K562 (cell line): ENCODE measurements around the gene MC1R. TPM values are rescaled to one million over a fixed set of nuclear protein-coding genes. Genes with fewer than 3 reads are reported as not detected.
A peak's percentile ranks its signal among the peaks of the same experiment; 100 is the strongest.

Source experiments
- ATAC-seq: fragments of 200-7000 bp; cut with Tn5 transposase; 3 replicates; pipeline ENCODE4 v1.9.1; 2020; ENCODE audit warnings: moderate library complexity
- BruUV-seq: library from RNA; stranded (reverse); fragments of 400-500 nt; replicated peaks from 2 replicates; lab custom pipeline; 2021; lab: Mats Ljungman, UMichigan
- CTCF ChIA-PET: fragments of 300-600 bp; formaldehyde crosslinking; extraction: SDS; loops from one replicate; lab custom pipeline; 2021; ENCODE audit warnings: low intra/inter-chr PET ratio; lab: Yijun Ruan, JAX
- POLR2A ChIA-PET: fragments of 300-600, 350-650 bp; sonication (Branson Sonifier 250); formaldehyde crosslinking; extraction: SDS; loops from one replicate; lab custom pipeline; 2021; ENCODE audit warnings: antibody characterized with exemption, inconsistent platforms; lab: Yijun Ruan, JAX
- DNase-seq, 4 experiments: peaks; one replicate each; pipeline versions ENCODE4 v3.0.0 to v3.0.0-alpha.2; 2011 to 2018; ENCODE audit warnings: low spot score in 3 of 4, mixed read lengths in 3 of 4; ENCODE audit errors: extremely low read depth in 1 of 4
- FAIRE-seq: peaks from 2 replicates; lab custom pipeline; 2011; peaks lifted over from hg19 to GRCh38; lab: Jason Lieb, UNC
- H2AFZ ChIP-seq: 2 replicates; pipeline ENCODE4 v1.6.0; 2011; ENCODE audit warnings: low read depth, low read length, control low read depth, inconsistent platforms
- H3K27ac ChIP-seq: fragments of 200-600 bp; 3 replicates; pipeline ENCODE4 v1.8.0; 2011; ENCODE audit warnings: low read depth, mild to moderate bottlenecking, control low read depth, inconsistent platforms, low read length, moderate library complexity, mixed read lengths; ENCODE audit errors: extremely low read depth
- H3K27me3 ChIP-seq, 2 experiments: fragments of 300-600 bp in 1 of 2; 2 replicates in 1 of 2; 3 replicates in 1 of 2; pipeline versions ENCODE4 v1.6.0 to v1.8.0; 2011; ENCODE audit warnings: inconsistent platforms in 2 of 2, low read length in 2 of 2, mild to moderate bottlenecking in 1 of 2, mixed read lengths in 1 of 2, moderate library complexity in 1 of 2; ENCODE audit not compliant: control insufficient read depth in 2 of 2, insufficient read depth in 2 of 2
- H3K36me3 ChIP-seq: fragments of 300-600 bp; 3 replicates; pipeline ENCODE4 v1.8.0; 2011; ENCODE audit warnings: mild to moderate bottlenecking, low read length, inconsistent platforms; ENCODE audit not compliant: control insufficient read depth, insufficient read depth
- H3K4me1 ChIP-seq, 2 experiments: fragments of 200-600 bp in 1 of 2; replicated peaks in 1 of 2; 2 replicates in 1 of 2; 3 replicates in 1 of 2; pipeline versions ENCODE4 v1.5.1 to v1.8.0; 2011; ENCODE audit warnings: inconsistent platforms in 2 of 2, low read length in 2 of 2, mild to moderate bottlenecking in 1 of 2, mixed read lengths in 1 of 2, moderate library complexity in 1 of 2; ENCODE audit not compliant: control insufficient read depth in 2 of 2, insufficient read depth in 2 of 2
- H3K4me2 ChIP-seq: 2 replicates; pipeline ENCODE4 v1.6.1; 2011; ENCODE audit warnings: low read length, control low read depth, inconsistent platforms, mixed read lengths; ENCODE audit not compliant: insufficient read depth
- H3K4me3 ChIP-seq: fragments of 200-600 bp; sonication (generic), shearing (Covaris generic); 2 replicates; pipeline ENCODE4 v1.5.1; 2016; ENCODE audit warnings: control low read depth, inconsistent platforms
- H3K79me2 ChIP-seq: fragments of 200-600 bp; 3 replicates; pipeline ENCODE4 v1.8.0; 2011; ENCODE audit warnings: low read length, inconsistent platforms; ENCODE audit not compliant: control insufficient read depth, insufficient read depth
- H3K9ac ChIP-seq, 2 experiments: 2 replicates each; pipeline versions ENCODE4 v1.6.0 to v1.6.1; 2011; ENCODE audit warnings: low read depth in 2 of 2, low read length in 2 of 2, control low read depth in 1 of 2, inconsistent platforms in 1 of 2, mild to moderate bottlenecking in 1 of 2, mixed read lengths in 1 of 2; ENCODE audit not compliant: insufficient read depth in 1 of 2
- H3K9me1 ChIP-seq: one replicate; pipeline ENCODE4 v1.6.0; 2011; ENCODE audit warnings: inconsistent platforms, mild to moderate bottlenecking, low read length, moderate library complexity; ENCODE audit not compliant: control insufficient read depth, insufficient read depth
- H3K9me3 ChIP-seq: replicated peaks from 2 replicates; pipeline ENCODE4 v1.5.1; 2011; ENCODE audit warnings: low read depth, low read length, inconsistent platforms; ENCODE audit not compliant: control insufficient read depth, insufficient read depth
- H4K20me1 ChIP-seq: replicated peaks from 2 replicates; pipeline ENCODE4 v1.6.1; 2011; ENCODE audit warnings: low read length, inconsistent platforms, mixed read lengths; ENCODE audit not compliant: control insufficient read depth, insufficient read depth
- CBX8 ChIP-seq: fragments of 200-600 bp; sonication (generic); IDR thresholded peaks from 2 replicates; pipeline ENCODE4 v1.6.1; 2012; ENCODE audit warnings: borderline replicate concordance, mixed run types, low read depth, mild to moderate bottlenecking, moderate library complexity, mixed read lengths, low read length, control low read depth, inconsistent platforms; ENCODE audit not compliant: poor library complexity, severe bottlenecking; ENCODE audit errors: extremely low read depth
- E2F8 ChIP-seq: fragments of 450-650 bp; IDR thresholded peaks from 2 replicates; pipeline ENCODE4 v1.7.1; 2018; ENCODE audit warnings: mild to moderate bottlenecking, low read depth; ENCODE audit not compliant: partially characterized antibody
- GATAD2B ChIP-seq: fragments of 450-650 bp; IDR thresholded peaks from 2 replicates; pipeline ENCODE4 v1.6.1; 2017; ENCODE audit warnings: mild to moderate bottlenecking, borderline replicate concordance
- ILF3 ChIP-seq: fragments of 450-650 bp; IDR thresholded peaks from 2 replicates; pipeline ENCODE4 v1.6.1; 2018; ENCODE audit warnings: antibody characterized with exemption, mild to moderate bottlenecking, moderate library complexity, borderline replicate concordance
- JUND ChIP-seq, 2 experiments: IDR thresholded peaks; 2 replicates in 1 of 2; 3 replicates in 1 of 2; pipeline ENCODE4 v1.6.1; 2011; ENCODE audit warnings: borderline replicate concordance in 2 of 2, low read depth in 2 of 2, low read length in 2 of 2, improper control_type of control experiment in 1 of 2, missing biosample characterization in 1 of 2, missing genetic modification characterization in 1 of 2, missing genetic modification reagents in 1 of 2
- MAFF ChIP-seq: IDR thresholded peaks from 2 replicates; pipeline ENCODE4 v1.6.1; 2012; ENCODE audit warnings: low read length, improper control_type of control experiment
- MBD2 ChIP-seq: sonication (generic); IDR thresholded peaks from 2 replicates; pipeline ENCODE4 v1.6.1; 2016; ENCODE audit warnings: low read depth, borderline replicate concordance
- MNT ChIP-seq, 2 experiments: fragments of 450-650 bp; conservative IDR thresholded peaks; 2 replicates each; pipeline ENCODE4 v1.6.1; 2017; ENCODE audit warnings: mild to moderate bottlenecking in 2 of 2, moderate library complexity in 2 of 2
- POLR2AphosphoS2 ChIP-seq: IDR thresholded peaks from 2 replicates; pipeline ENCODE4 v1.6.1; 2012; ENCODE audit warnings: low read length, improper control_type of control experiment
- SMARCB1 ChIP-seq: IDR thresholded peaks from 2 replicates; pipeline ENCODE4 v1.6.1; 2011; ENCODE audit warnings: improper control_type of control experiment, low read depth; ENCODE audit not compliant: insufficient read length
- SNIP1 ChIP-seq: fragments of 450-650 bp; IDR thresholded peaks from 2 replicates; pipeline ENCODE4 v1.7.1; 2017; ENCODE audit warnings: low read depth, mild to moderate bottlenecking
- ZNF584 ChIP-seq: fragments of 200-800 bp; sonication (Bioruptor generic); IDR thresholded peaks from 2 replicates; pipeline ENCODE4 v1.6.1; 2016; ENCODE audit warnings: low read depth, mild to moderate bottlenecking, missing genetic modification characterization, missing compliant biosample characterization
- ZNF695 ChIP-seq: fragments of 450-650 bp; formaldehyde crosslinking; IDR thresholded peaks from 2 replicates; pipeline ENCODE4 v1.4.0; 2020; ENCODE audit warnings: mild to moderate bottlenecking, moderate library complexity
- ZNF76 ChIP-seq: fragments of 250-450 bp; sonication (Bioruptor Pico); IDR thresholded peaks from 2 replicates; pipeline ENCODE4 v1.4.0; 2020; ENCODE audit warnings: mild to moderate bottlenecking, moderate library complexity, borderline replicate concordance
- WGBS: fragments of 100-300 bp; shearing (Covaris generic); methylation state at CpG from one replicate; pipeline ENCODE4 v1.1.6; 2016; ENCODE audit warnings: low coverage, mixed read lengths; ENCODE audit not compliant: insufficient coverage; ENCODE audit errors: missing lambda C conversion rate; 5-methylcytosine and 5-hydroxymethylcytosine counted together
- in situ Hi-C: fragments of 300-500 bp; cut with MboI; formaldehyde crosslinking; loops from 4 replicates; pipeline ENCODE4 v1.15.0; 2018; ENCODE audit warnings: inconsistent platforms, mixed read lengths
- intact Hi-C: fragments of 100-400 bp; cut with micrococcal nuclease; formaldehyde crosslinking; loops from 2 replicates; pipeline ENCODE4 v1.14.2; 2022
- polyA plus RNA-seq, 8 experiments: library from polyadenylated mRNA; depleted of rRNA in 4 of 8; stranded (reverse) in 5 of 8; unstranded in 3 of 8; fragments of >200 nt; fragmentation: Nextera tagmentation in 2 of 8; fragmentation: Illumina TruSeq in 1 of 8; extraction: Ambion mirVana in 2 of 8; extraction: Trizol in 1 of 8; gene quantifications; 2 replicates each; pipeline versions ENCODE4 v1.2.1 to v1.2.3, GENCODE V29; 2011 to 2014; ENCODE audit warnings: inconsistent platforms in 1 of 8, missing spikeins in 1 of 8
- total RNA-seq, 7 experiments: library from RNA; depleted of rRNA in 6 of 7; stranded (reverse); fragments of >200 nt in 6 of 7; fragmentation: Illumina TruSeq in 2 of 7; extraction: Trizol in 2 of 7; gene quantifications; 2 replicates each; pipeline versions ENCODE4 v1.2.1 to v1.2.3, GENCODE V29; 2011 to 2021; ENCODE audit warnings: low replicate concordance in 1 of 7
- TF ChIP-seq, protein P1 (sequence below): fragments of 250-450 bp; sonication (Bioruptor Pico); IDR thresholded peaks from 2 replicates; pipeline ENCODE4 v1.5.0; 2021; ENCODE audit warnings: mild to moderate bottlenecking, borderline replicate concordance

The MC1R gene
- total and polyA plus RNA-seq, 9 of the 15 experiments (the other 6 are each of a cell fraction or from before 2014, with no cell fraction given), result 0.14 to 5.3 (median 2.5) TPM; not detected in 1

- peak overlapping the region; percentile 92; the same call in 1 of the 3 replicates for H3K27ac ChIP-seq
- intact Hi-C loops, result loop anchor here (5.0 to 10.0 kb wide), 2 partner anchors 54 to 103 kb away; partner anchors contain the start of gene FANCA
- H3K27me3 ChIP-seq, result no peaks in the 10 kb centered on the region
- no peaks in the 10 kb centered on the region for H3K9me3 ChIP-seq
- BruUV-seq, result no TSS peak
- DNase-seq (no peak), ATAC-seq (no peak), FAIRE-seq (no peak)
- peaks cover 39 to 87% of the 10 kb centered on the region in 2 experiments for H3K4me1 ChIP-seq
- 33% methylated on average over 3 of the region's 6 CpGs for WGBS
- in situ Hi-C loops, result no loop called here
- peak overlapping the region; percentile 96; the same call in 1 of the 2 replicates for H3K4me2 ChIP-seq
- H3K36me3 ChIP-seq, result no peaks in the 10 kb centered on the region
- no peak overlapping the region for H3K4me3 ChIP-seq
- CTCF ChIA-PET, result no interaction called here
- H3K79me2 ChIP-seq, result no peaks in the 10 kb centered on the region; the same call in 2 of the 3 replicates
- H3K9me1 ChIP-seq, result no peaks in the 10 kb centered on the region
- 0 out of 2 replicates have a peak, but pooled peaks cover 12% of the 10 kb centered on the region for H4K20me1 ChIP-seq
- peak overlapping the region in 1 of 2 experiments; percentile 94; a peak in 2 of 4 replicates for H3K9ac ChIP-seq
- H2AFZ ChIP-seq, result no peak overlapping the region
- POLR2A ChIA-PET, result no interaction called here
- TF ChIP-seq MNT (conservative IDR thresholded peaks at IDR 0.05), result no peak
- TF ChIP-seq CBX8, result no peak
- no peak for TF ChIP-seq E2F8
- TF ChIP-seq POLR2AphosphoS2, result no peak
- no peak for TF ChIP-seq GATAD2B
- TF ChIP-seq SNIP1, result no peak
- TF ChIP-seq, protein P1, sequence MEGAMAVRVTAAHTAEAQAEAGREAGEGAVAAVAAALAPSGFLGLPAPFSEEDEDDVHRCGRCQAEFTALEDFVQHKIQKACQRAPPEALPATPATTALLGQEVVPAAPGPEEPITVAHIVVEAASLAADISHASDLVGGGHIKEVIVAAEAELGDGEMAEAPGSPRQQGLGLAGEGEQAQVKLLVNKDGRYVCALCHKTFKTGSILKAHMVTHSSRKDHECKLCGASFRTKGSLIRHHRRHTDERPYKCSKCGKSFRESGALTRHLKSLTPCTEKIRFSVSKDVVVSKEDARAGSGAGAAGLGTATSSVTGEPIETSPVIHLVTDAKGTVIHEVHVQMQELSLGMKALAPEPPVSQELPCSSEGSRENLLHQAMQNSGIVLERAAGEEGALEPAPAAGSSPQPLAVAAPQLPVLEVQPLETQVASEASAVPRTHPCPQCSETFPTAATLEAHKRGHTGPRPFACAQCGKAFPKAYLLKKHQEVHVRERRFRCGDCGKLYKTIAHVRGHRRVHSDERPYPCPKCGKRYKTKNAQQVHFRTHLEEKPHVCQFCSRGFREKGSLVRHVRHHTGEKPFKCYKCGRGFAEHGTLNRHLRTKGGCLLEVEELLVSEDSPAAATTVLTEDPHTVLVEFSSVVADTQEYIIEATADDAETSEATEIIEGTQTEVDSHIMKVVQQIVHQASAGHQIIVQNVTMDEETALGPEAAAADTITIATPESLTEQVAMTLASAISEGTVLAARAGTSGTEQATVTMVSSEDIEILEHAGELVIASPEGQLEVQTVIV (CRISPR knock-in tag), result no peak
- TF ChIP-seq MAFF, result no peak
- no peak for TF ChIP-seq ZNF695 (CRISPR knock-in tag)
- no peak for TF ChIP-seq ILF3
- no peak for TF ChIP-seq SMARCB1
- TF ChIP-seq JUND (IDR thresholded peaks at IDR 0.05; ENCODE audit: borderline replicate concordance, low read depth, low read length), result no peak
- TF ChIP-seq JUND (tag; IDR thresholded peaks at IDR 0.05; ENCODE audit: borderline replicate concordance, low read depth, low read length), result no peak
- TF ChIP-seq MBD2, result no peak
- TF ChIP-seq ZNF584 (CRISPR knock-in tag), result no peak
- TF ChIP-seq ZNF76 (CRISPR knock-in tag), result no peak
Measured at GRCh38 chr16:89920723-89921122, 2.1 kb downstream of the MC1R start.
